Subcutaneous adipose tissue (tissue), 4 donors: Measurements from ENCODE around the gene ZNF444. TPM values are rescaled to one million over a fixed set of nuclear protein-coding genes. Genes with fewer than 3 reads are reported as not detected.
"Not testable (repeated sequence)": the region's sequence is repeated elsewhere in the genome, so short reads cannot be mapped to it uniquely, and the experiment has no call there.

ENCODE experiments used
- CTCF ChIP-seq: fragments of 450-650 bp; IDR thresholded peaks from one replicate; pipeline ENCODE4 v1.5.1; 2016; ENCODE audit warnings: low read depth, mild to moderate bottlenecking, control low read depth, antibody characterized with exemption, moderate library complexity
- total RNA-seq, 4 donors: library from RNA; depleted of rRNA; stranded (reverse); fragments of >200 nt; gene quantifications; one replicate each; pipeline ENCODE4 v1.1.0, GENCODE V29; 2016

Gene ZNF444
- total RNA-seq, 4 donors from 2014 or later, result 5.4 to 35.6 (median 11.3) TPM

GRCh38 chr19:56163097-56163496, 22.0 kb downstream of the ZNF444 start:
- no peak for TF ChIP-seq CTCF

- no peak for TF ChIP-seq CTCF
Measured at GRCh38 chr19:56167064-56167578, 26.0 kb downstream of the ZNF444 start.

- TF ChIP-seq CTCF, result no peak
Measured at GRCh38 chr19:56170261-56170660, 29.2 kb downstream of the ZNF444 start.

- TF ChIP-seq CTCF, result no peak
Measured at GRCh38 chr19:56174086-56174485, 33.0 kb downstream of the ZNF444 start.

- TF ChIP-seq CTCF, result no peak
Measured at GRCh38 chr19:56174550-56174949, 33.5 kb downstream of the ZNF444 start.

- TF ChIP-seq CTCF, result not testable (repeated sequence)
Measured at GRCh38 chr19:56175861-56176307, 34.8 kb downstream of the ZNF444 start, which contains the start of gene GALP. Gene GALP, plus strand, starts transcription at chr19:56176008. Its CDS starts 1,101 bp downstream, at chr19:56177109.

GRCh38 chr19:56176881-56177280, 35.8 kb downstream of the ZNF444 start:
- no peak for TF ChIP-seq CTCF
